Lower lobe of right lung (tissue), 2 donors: Measurements from ENCODE around the gene TERF2IP. TPM values are rescaled to one million over a fixed set of nuclear protein-coding genes. Genes with fewer than 3 reads are reported as not detected.

Source experiments
- ATAC-seq, 2 donors: fragments of 200-7000 bp; cut with Tn5 transposase; one replicate each; pipeline ENCODE4 v1.9.1; 2020 to 2022; ENCODE audit warnings: mild to moderate bottlenecking in 2 of 2, moderate library complexity in 2 of 2
- DNase-seq: peaks from one replicate; pipeline ENCODE4 v3.0.0-alpha.2; 2020
- H3K27ac ChIP-seq: fragments of 200-600 bp; one replicate; pipeline ENCODE4 v1.8.0; 2022
- H3K27me3 ChIP-seq: fragments of 200-600 bp; one replicate; pipeline ENCODE4 v1.8.0; 2022; ENCODE audit warnings: low read depth
- H3K36me3 ChIP-seq: fragments of 200-600 bp; one replicate; pipeline ENCODE4 v1.8.0; 2022; ENCODE audit warnings: mild to moderate bottlenecking
- H3K4me1 ChIP-seq: fragments of 200-600 bp; one replicate; pipeline ENCODE4 v1.8.0; 2022
- H3K4me3 ChIP-seq: fragments of 200-600 bp; one replicate; pipeline ENCODE4 v1.8.0; 2022; ENCODE audit warnings: mild to moderate bottlenecking
- H3K9me3 ChIP-seq: fragments of 200-600 bp; one replicate; pipeline ENCODE4 v1.8.0; 2022
- intact Hi-C: fragments of 100-400 bp; cut with DNase I; formaldehyde crosslinking; loops from one replicate; pipeline ENCODE4 v1.11.0; 2022
- total RNA-seq: library from RNA; stranded (reverse); fragmentation: NEBNext Ultra II Directional; extraction: Animal tissue kit (Norgen Biotek cat#: 25700); gene quantifications from one replicate; pipeline ENCODE4 v1.2.1, GENCODE V29; 2021
- TF ChIP-seq, protein P1 (sequence below): fragments of 200-600 bp; IDR thresholded peaks from one replicate; pipeline ENCODE4 v1.8.0; 2022; ENCODE audit warnings: antibody characterized with exemption, mild to moderate bottlenecking
- donor health status: DM: no; HTN: yes; CAD: no; lungs with severe emphysema.

TERF2IP gene
- total RNA-seq, 1 donor from 2014 or later, result 58.3 TPM

DNA sequence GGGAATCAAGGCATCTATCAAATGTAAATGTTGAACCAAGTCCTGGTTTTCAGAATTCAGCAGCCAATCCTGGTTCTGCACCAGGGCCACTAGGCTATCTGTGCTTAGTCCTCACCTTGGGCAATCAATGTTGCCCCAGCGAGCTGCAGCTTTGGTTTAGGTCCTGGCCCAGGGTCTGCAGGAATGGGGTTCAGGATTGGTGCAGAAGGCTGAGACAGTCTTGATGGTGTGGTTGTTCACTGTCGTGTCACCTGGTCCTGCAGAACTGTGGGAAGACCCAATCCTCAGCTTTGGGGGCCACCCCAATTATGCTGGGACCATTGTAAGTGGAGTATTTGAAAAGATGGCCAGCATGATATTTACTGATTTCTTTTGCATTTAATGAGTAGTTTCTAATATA lies 10.6 kb downstream of the TERF2IP start:
- Histone ChIP-seq H3K36me3 (peaks cover 77% of the 10 kb centered on the region), H3K27me3 (no peaks in the 10 kb centered on the region), H3K4me1 (peaks cover 21% of the 10 kb centered on the region), H3K27ac (no peak overlapping the region), H3K9me3 (no peaks in the 10 kb centered on the region), H3K4me3 (no peak overlapping the region)
- intact Hi-C loops, result no loop called here
- no peak for DNase-seq
- no peak for ATAC-seq
- TF ChIP-seq, protein P1, sequence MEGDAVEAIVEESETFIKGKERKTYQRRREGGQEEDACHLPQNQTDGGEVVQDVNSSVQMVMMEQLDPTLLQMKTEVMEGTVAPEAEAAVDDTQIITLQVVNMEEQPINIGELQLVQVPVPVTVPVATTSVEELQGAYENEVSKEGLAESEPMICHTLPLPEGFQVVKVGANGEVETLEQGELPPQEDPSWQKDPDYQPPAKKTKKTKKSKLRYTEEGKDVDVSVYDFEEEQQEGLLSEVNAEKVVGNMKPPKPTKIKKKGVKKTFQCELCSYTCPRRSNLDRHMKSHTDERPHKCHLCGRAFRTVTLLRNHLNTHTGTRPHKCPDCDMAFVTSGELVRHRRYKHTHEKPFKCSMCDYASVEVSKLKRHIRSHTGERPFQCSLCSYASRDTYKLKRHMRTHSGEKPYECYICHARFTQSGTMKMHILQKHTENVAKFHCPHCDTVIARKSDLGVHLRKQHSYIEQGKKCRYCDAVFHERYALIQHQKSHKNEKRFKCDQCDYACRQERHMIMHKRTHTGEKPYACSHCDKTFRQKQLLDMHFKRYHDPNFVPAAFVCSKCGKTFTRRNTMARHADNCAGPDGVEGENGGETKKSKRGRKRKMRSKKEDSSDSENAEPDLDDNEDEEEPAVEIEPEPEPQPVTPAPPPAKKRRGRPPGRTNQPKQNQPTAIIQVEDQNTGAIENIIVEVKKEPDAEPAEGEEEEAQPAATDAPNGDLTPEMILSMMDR, result no peak

DNA sequence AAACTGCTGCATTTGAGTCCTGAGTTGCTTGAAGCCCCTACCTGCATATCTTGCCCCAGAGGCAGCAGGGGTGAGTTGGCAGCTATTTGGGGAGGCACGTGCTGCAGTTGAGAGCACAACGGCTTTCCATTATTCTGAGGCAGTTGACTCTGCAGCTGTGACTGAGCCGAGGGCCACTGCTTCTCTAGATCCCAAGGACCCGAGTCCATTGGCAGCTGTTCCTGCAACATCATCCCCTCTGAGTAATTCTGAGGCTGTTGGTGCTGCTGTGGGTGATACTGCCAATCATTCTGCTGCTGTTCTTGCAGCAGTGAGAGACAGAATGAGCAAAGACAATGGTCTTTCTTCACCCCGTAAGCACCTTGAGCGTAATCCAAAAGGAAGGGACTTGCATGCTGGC lies 12.7 kb downstream of the TERF2IP start:
- Histone ChIP-seq H3K27me3 (no peaks in the 10 kb centered on the region), H3K4me3 (no peak overlapping the region), H3K36me3 (peaks cover 63% of the 10 kb centered on the region), H3K9me3 (no peaks in the 10 kb centered on the region), H3K4me1 (peaks cover 14% of the 10 kb centered on the region), H3K27ac (no peak overlapping the region)
- ATAC-seq (no peak), DNase-seq (no peak)
- TF ChIP-seq, protein P1, result no peak
- intact Hi-C loops, result no loop called here

DNA sequence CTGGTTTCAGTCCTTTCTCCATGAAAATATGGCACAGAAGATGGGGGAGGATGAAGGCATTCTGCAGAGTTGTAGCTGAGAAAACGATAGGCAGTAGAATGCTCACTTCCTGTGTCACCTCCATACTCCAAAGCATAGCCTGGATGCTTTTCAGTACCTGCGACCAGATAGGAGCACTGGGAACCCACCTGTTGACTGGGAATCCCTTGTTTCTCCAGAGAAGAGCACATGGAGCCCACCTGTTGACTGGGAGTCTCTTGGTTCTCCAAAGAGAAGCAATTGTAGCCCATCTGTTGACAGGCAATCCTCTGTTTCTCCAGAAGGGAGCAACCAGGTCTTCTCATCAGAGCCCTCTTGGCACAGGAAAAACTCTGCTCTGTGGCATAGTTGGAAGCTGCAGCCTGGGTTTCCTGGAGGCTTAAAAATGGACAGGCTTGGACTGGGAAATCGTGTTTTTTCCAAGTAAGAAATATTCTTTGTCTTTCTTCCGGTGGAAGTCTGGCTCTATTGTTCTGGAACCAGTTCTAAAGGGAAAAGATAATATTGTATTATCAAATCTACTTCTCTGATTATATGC lies 13.2 kb downstream of the TERF2IP start:
- no peak for ATAC-seq
- no peak overlapping the region for H3K27ac ChIP-seq
- TF ChIP-seq, protein P1, result no peak
- H3K9me3 ChIP-seq, result no peaks in the 10 kb centered on the region
- H3K4me1 ChIP-seq, result peaks cover 14% of the 10 kb centered on the region
- no peaks in the 10 kb centered on the region for H3K27me3 ChIP-seq
- intact Hi-C loops, result no loop called here
- no peak for DNase-seq
- no peak overlapping the region for H3K4me3 ChIP-seq
- H3K36me3 ChIP-seq, result peaks cover 58% of the 10 kb centered on the region

DNA sequence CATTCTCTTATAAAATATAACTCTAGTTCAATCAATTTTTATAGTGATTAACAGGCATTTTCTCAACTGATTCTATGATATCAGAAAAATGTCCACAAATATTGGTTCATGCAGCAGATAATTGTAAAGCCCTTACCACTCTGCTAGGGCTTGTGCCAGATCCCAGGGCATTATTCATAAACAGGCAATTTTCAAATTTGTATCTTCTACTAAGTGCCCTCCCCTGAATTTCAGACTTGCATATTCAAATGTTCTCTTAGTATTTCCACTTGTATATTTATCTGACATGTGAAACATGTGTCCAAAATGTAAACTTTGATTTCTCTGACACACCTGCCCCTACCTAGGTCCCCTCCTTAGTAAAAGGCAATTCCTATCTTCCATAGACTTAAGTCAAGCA lies 19.9 kb downstream of the TERF2IP start:
- H3K27me3 ChIP-seq, result no peaks in the 10 kb centered on the region
- no peak overlapping the region for H3K4me3 ChIP-seq
- TF ChIP-seq, protein P1, result no peak
- DNase-seq, result no peak
- intact Hi-C loops, result no loop called here
- no peak overlapping the region for H3K27ac ChIP-seq
- no peaks in the 10 kb centered on the region for H3K4me1 ChIP-seq
- ATAC-seq, result no peak
- no peaks in the 10 kb centered on the region for H3K36me3 ChIP-seq
- no peaks in the 10 kb centered on the region for H3K9me3 ChIP-seq

DNA sequence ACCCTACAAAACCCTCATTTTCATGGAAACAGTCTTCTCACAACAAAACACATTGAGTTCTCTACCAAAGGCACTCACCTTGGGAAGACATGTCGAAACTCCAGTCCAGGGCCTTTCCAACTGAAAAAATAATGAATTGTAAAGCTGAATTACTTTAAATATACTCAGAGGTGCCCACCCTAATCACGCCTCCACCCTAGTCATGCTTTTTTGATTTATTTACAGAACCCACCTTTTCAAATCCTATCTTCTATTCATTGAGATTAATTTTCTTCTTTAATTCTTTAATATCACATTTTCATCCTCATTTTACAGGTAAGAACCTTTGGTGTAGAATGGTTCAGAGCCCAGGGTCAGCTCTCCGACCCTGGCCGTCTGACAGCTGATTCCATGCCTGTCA lies 29.3 kb downstream of the TERF2IP start, which contains the start of gene CPHXL2:
CPHXL2 (minus strand) TSS at position 101 of the 400 bp plus-strand sequence; CDS start at position 91, 10 bp downstream.
- ATAC-seq, result no peak
- H3K4me3 ChIP-seq, result no peak within 1 kb of the TSS
- intact Hi-C loops, result no loop called here

More for the DNA sequence above, 29.3 kb downstream of the TERF2IP start, which contains the start of gene CPHXL2:
- Histone ChIP-seq H3K27ac (no peak within 1 kb of the TSS), H3K4me1 (no peaks in the 10 kb centered on the region), H3K36me3 (no peaks in the 10 kb centered on the region), H3K9me3 (no peaks in the 10 kb centered on the region), H3K27me3 (no peaks in the 10 kb centered on the region)
- no peak for DNase-seq
- TF ChIP-seq, protein P1, result no peak
